Sigmoid colon (tissue), 4 donors: Measurements from ENCODE around the gene ZNF30.

ENCODE experiments used
- EP300 ChIP-seq, 4 donors: sonication (generic); formaldehyde crosslinking; IDR thresholded peaks; one replicate each; pipeline ENCODE4 v1.6.1; 2017; ENCODE audit warnings: antibody characterized with exemption in 4 of 4
- POLR2A ChIP-seq, 2 donors: fragments of 450-650 bp; IDR thresholded peaks; one replicate each; pipeline ENCODE4 v1.6.1; 2016; ENCODE audit warnings: antibody characterized with exemption in 2 of 2, mild to moderate bottlenecking in 2 of 2, moderate library complexity in 2 of 2
- POLR2AphosphoS5 ChIP-seq, 4 donors: sonication (generic); formaldehyde crosslinking; IDR thresholded peaks; one replicate each; pipeline ENCODE4 v1.6.1; 2017; ENCODE audit warnings: antibody characterized with exemption in 4 of 4
- TF ChIP-seq, protein P1 (sequence below), 4 experiments: fragments of 450-650 bp in 3 of 4; fragments of 200-600 bp in 1 of 4; IDR thresholded peaks; one replicate each; pipeline ENCODE4 v1.5.1; 2016 to 2019; ENCODE audit warnings: antibody characterized with exemption in 4 of 4, mild to moderate bottlenecking in 3 of 4, moderate library complexity in 2 of 4

DNA sequence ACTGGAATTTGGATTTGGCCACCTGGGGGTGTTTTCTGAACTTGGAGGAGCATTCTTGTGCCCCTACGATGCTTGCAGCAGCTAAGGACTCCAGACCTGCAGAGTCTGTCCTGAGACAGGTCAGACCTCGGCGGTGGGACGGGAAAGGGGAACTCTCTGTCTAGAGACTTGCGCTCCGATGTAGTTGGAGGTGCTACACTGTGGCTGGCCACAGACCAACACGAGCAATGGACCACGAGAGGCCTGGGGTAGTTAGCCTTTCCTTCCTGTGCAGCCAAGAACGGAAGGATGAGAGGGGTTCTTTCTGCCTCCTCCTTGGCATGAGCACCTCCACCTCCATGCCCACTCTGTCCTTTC, 67.6 kb downstream of the ZNF30 start:
- TF ChIP-seq, protein P1, sequence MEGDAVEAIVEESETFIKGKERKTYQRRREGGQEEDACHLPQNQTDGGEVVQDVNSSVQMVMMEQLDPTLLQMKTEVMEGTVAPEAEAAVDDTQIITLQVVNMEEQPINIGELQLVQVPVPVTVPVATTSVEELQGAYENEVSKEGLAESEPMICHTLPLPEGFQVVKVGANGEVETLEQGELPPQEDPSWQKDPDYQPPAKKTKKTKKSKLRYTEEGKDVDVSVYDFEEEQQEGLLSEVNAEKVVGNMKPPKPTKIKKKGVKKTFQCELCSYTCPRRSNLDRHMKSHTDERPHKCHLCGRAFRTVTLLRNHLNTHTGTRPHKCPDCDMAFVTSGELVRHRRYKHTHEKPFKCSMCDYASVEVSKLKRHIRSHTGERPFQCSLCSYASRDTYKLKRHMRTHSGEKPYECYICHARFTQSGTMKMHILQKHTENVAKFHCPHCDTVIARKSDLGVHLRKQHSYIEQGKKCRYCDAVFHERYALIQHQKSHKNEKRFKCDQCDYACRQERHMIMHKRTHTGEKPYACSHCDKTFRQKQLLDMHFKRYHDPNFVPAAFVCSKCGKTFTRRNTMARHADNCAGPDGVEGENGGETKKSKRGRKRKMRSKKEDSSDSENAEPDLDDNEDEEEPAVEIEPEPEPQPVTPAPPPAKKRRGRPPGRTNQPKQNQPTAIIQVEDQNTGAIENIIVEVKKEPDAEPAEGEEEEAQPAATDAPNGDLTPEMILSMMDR (IDR thresholded peaks at IDR 0.05): no peak
- TF ChIP-seq EP300 (IDR thresholded peaks at IDR 0.05) (no peak), POLR2A (IDR thresholded peaks at IDR 0.05) (no peak), POLR2AphosphoS5 (IDR thresholded peaks at IDR 0.05) (no peak)
